HT-29 (cell line): ENCODE data around the gene FAM199X. TPM values are rescaled to one million over a fixed set of nuclear protein-coding genes. Genes with fewer than 3 reads are reported as not detected.
"Not testable (repeated sequence)": the region's sequence is repeated elsewhere in the genome, so short reads cannot be mapped to it uniquely, and the experiment has no call there.

Source experiments
- DNase-seq: peaks from one replicate; pipeline ENCODE4 v3.0.0-alpha.2; 2015; ENCODE audit warnings: low spot score
- total RNA-seq: library from RNA; depleted of rRNA; stranded (reverse); fragments of >200 nt; shearing (Covaris generic); gene quantifications from 2 replicates; pipeline ENCODE4 v1.2.3, GENCODE V29; 2014; rRNA removed

FAM199X gene
- total RNA-seq, 1 experiment from 2014 or later, result 19.1 TPM

DNA sequence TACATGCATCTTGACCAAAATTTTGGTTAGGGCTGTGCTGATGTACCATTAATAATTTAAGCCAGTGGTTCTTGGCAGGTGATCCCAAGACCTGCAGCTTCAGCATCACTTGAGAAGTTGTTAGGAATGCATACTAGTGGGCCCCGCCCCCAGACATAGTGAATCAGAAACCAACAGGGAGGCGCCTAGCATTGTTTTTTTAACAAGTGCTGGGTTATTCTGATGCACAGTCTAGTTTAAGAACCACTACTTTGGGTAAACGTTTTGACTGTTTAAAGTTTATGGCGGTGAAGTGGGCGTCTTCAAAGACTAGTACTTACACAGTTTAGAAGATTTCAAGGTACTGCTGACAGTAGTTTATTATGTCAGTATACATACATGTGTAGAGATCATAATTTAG, 23.6 kb downstream of the FAM199X start:
- DNase-seq, result no peak

GRCh38 chrX:104193485-104193884, 27.2 kb downstream of the FAM199X start:
- DNase-seq, result no peak

DNA sequence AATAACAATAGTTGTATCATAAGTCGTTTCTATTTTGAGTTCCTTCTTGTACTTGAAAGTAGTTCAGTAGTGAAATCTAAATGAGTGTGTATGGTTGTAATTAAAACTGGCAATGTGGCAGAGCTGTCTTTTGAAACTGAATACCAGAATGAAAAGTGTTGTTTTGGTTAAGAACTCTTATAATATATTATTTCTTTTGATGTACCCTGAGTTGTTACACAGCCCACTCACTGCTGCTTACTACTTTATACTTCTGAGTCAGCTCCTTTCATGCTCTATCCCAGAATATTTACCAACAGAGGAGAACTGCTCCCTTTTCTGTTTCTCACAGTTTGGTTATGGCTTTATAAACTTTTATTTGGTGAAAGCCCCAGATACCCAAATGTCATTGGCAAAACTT, 28.8 kb downstream of the FAM199X start:
- DNase-seq, result no peak

DNA sequence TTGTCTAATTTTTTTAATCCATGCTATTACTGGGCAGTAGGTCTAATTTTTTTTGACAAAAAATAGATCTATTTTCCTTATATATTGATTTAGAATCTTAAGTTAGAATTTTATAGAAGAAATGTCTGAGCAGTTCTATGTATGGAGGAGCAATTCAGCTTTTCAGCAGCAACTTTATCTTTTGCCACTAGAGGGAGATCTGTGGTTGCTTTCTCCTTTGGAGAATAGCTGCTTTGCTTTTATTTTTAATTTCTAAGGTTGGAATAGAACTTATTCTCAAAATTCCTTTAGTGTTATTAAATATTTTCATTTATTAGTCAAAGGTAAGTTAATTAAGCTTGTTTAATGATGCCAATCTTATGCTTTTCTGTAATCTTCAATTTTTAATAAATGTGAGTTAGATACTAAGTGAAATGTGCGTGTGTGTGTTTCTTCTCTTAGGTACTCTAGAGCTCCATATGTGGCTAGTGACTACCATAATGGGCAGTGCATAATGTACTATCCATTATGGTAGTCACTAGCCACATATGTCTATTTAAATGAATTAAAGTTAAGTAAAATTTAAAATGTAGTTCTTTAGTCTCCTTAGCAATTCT, 29.3 kb downstream of the FAM199X start:
- peak; percentile 65 for DNase-seq

DNA sequence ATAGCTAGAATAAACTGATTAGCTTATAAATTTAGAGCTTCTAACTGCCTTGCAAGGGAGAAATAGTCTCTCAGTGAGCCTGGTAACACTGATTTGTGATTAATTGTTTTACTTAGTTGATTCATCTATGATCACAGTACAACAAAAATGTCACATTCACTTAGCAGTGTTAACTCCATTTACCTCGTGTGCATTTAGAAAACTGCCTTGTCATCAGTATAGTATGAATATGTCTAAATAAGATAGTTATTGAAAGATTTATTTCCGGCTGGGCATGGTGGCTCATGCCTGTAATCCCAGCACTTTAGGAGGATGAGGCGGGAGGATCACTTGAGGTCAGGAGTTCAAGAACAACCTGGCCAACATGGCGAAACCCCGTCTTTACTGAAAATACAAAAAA, 39.3 kb downstream of the FAM199X start:
- DNase-seq, result no peak

GRCh38 chrX:104211187-104211586, 44.9 kb downstream of the FAM199X start:
- no peak for DNase-seq

- DNase-seq, result not testable (repeated sequence)
These were observed 63.8 kb downstream of the FAM199X start for GRCh38 chrX:104230060-104230459.

Other genes starting within 250 kb of the FAM199X start
- gene TMSB15B, start 203.8 kb upstream of the FAM199X start, total RNA-seq, result not detected in 2 replicates
- gene H2BW1, start 152.7 kb upstream of the FAM199X start, total RNA-seq, result not detected in 2 replicates
- not detected in 2 replicates for gene H2BW2, start 126.5 kb upstream of the FAM199X start, total RNA-seq
- gene TMSB15C, start 90.2 kb upstream of the FAM199X start, total RNA-seq, result not detected in 2 replicates
- not detected in 2 replicates for gene ZCCHC18, start 53.9 kb upstream of the FAM199X start, total RNA-seq
- 6.5 and 7.4 TPM in 2 replicates for gene SLC25A53, start 9.4 kb upstream of the FAM199X start, total RNA-seq
- not detected in 2 replicates for gene ESX1, start 88.5 kb downstream of the FAM199X start, total RNA-seq